Coronary artery (tissue), 2 donors: ENCODE data around the gene SAMD9L.

ENCODE experiments used
- DNase-seq: peaks from one replicate; pipeline ENCODE4 v3.0.0-alpha.2; 2017; ENCODE audit warnings: low spot score
- H3K27ac ChIP-seq, 2 donors: fragments of 200-600 bp; sonication (generic); one replicate each; pipeline ENCODE4 v1.5.1; 2016 to 2019
- H3K4me3 ChIP-seq: fragments of 200-600 bp; sonication (generic); 2 replicates; pipeline ENCODE4 v1.5.1; 2016; ENCODE audit warnings: mild to moderate bottlenecking, moderate library complexity
- CTCF ChIP-seq: fragments of 200-600 bp; sonication (generic); IDR thresholded peaks from one replicate; pipeline ENCODE4 v1.5.1; 2019; ENCODE audit warnings: antibody characterized with exemption

Gene SAMD9L

GRCh38 chr7:93097388-93097787 is 50.8 kb downstream of the SAMD9L start:
- no peak for TF ChIP-seq CTCF
- Histone ChIP-seq H3K27ac (no peak overlapping the region), H3K4me3 (no peak overlapping the region)
- no peak for DNase-seq

- no peak overlapping the region for H3K27ac ChIP-seq
- DNase-seq: no peak
- H3K4me3 ChIP-seq: no peak overlapping the region
- TF ChIP-seq CTCF: no peak
These were observed 55.3 kb downstream of the SAMD9L start for GRCh38 chr7:93092757-93093370.
